HTR-8/SVneo (cell line): ENCODE data around the gene ZNF799.
"Not testable (repeated sequence)": the region's sequence is repeated elsewhere in the genome, so short reads cannot be mapped to it uniquely, and the experiment has no call there.

Experiments
- DNase-seq: peaks from one replicate; pipeline ENCODE4 v3.0.0; 2011; ENCODE audit warnings: low spot score, mixed read lengths; ENCODE audit not compliant: insufficient read length
- FAIRE-seq: peaks from 2 replicates; lab custom pipeline; 2011; peaks lifted over from hg19 to GRCh38; lab: Jason Lieb, UNC

ZNF799 gene

GRCh38 chr19:12400633-12401502, at the start of gene ZNF799:
ZNF799 (minus strand) TSS chr19:12401271; CDS start chr19:12401070, 201 bp downstream.
- FAIRE-seq (peak; percentile 60), DNase-seq (peak; percentile 88)

- FAIRE-seq: no peak
These were observed 49.8 kb upstream of the ZNF799 start for GRCh38 chr19:12450844-12451243.

DNA sequence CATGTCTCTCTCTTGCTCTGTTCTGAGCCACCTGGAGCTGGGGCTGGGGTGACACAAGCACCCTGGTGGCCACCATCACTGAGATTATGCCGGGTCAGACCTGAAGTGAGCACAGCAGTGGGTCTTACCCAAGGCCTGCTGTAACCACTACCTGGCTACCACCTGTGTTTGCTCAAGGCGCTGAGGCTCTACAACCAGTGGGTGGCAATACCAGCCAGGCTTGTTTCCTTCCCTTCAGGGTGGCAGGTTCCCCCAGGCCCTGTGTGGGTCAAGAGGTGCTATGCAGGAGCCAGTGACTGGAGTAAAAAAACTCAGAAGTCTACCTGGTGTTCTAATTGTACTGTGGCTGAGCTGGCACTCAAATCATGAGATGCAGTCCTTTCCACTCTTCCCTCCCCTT, 47.7 kb upstream of the ZNF799 start:
- no peak for DNase-seq
- no peak for FAIRE-seq

More at GRCh38 chr19:12450844-12451243, 49.8 kb upstream of the ZNF799 start:
- no peak for DNase-seq

DNA sequence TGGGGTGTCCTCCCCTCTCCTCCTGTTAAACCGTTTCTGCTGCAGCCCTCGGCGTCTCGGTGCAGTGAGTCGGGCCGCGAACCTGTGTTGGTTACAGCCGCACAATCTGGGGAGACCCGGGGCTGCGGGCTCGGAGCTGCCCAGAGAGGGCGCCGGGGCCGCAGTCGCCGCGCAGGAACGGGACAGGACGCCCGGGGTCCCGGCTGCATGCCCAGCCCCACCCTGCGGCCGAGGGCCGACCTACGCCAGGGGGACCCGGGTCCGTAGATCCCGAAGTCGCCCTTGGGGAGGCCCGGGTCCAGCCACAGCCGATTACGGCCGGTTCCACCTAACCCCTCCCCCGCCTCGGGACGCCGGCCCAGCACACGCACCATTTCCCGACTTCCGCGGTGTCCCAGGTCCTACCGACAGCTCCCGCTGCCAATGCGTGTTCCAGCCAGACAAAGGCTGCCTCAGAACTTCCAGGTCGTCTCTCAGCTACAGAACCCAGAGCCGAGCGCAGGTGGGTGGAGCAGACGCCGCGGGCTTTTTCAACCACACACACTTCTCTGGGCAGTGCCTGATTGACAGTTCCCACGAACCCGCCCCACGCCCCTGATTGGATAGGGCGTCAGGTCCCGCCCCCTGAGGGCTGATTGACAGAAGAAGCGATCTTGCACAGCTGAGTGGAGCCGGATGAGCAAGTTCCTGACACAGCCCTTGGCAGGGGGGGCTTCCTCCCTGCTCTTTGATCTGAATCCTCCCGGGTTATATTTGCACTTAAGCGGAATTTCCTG, 39.7 kb upstream of the ZNF799 start, which contains the start of gene ZNF443:
Gene ZNF443, minus strand, starts transcription at position 481 of the 776 bp plus-strand sequence. Its CDS starts 107 bp downstream, at position 374.
- FAIRE-seq: peak; percentile 81
- DNase-seq: peak; percentile 94

GRCh38 chr19:12439686-12440540, 38.8 kb upstream of the ZNF799 start:
- FAIRE-seq: peak; percentile 33
- not testable (repeated sequence) for DNase-seq

GRCh38 chr19:12430726-12431299, 29.7 kb upstream of the ZNF799 start:
- DNase-seq, FAIRE-seq: not testable (repeated sequence)

DNA sequence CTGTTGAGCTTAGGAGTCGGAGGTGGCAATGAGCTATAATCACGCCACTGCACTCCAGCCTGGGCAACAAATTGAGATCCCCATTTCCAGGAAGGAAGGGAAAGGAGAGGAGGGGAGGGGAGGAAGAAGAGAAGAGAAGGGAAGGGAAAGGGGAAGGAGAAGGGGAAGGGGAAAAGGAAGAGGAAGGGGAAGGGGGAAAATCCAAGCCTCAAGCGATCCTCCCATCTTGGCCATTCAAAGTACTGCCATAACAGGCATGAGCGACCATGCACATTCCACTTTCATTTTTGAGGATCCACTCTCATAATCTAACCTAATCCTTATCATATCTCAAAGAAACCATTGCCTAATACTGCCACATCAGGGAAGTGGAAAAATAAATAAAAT, 24.8 kb upstream of the ZNF799 start:
- FAIRE-seq: no peak
- DNase-seq: no peak

DNA sequence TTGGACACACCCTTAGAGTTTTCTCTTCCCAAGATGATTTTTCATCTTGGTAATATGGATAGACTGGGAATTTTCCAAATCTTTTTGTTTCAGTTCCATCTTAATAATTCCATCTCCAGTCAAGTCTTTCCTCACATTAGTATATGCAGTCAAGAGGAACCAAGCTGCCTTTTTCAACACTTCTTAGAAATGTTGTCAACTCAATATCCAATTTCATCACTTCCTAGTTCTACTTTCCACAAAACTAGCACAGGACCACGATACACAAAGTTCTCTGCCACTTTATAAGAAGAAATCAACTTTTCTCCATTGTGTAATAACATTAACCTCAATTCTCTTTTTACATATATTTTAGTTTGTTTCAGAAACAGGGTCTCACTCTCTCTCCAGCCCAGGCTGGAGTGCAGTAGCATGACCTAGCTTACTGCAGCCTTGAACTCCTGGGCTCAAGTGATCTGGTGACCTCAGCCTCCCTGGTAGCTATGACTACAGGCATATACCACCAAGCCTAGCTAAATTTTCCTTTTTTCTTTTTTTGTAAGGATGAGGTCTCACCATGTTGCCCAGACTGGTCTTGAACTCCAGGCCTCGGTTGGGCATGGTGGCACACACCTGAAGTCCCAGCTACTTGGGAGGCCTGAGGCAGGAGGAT, 24.3 kb upstream of the ZNF799 start:
- no peak for FAIRE-seq
- no peak for DNase-seq

DNA sequence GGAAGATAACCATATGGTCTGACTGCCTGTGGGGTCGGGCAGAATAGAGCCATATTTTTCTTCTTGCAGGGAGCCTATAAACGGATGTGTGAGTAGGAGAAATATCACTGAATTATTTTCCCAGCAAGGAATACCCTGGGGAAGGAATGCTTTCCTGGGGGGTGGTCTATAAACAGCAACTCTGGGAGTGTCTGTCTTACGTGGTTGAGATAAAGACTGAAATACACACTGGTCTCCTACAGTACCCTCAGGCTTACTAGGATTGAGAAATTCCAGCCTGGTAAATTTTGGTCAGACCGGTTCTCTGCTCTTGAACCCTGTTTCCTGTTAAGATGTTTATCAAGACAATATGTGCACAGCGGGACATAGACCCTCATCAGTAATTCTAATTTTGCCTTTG, 16.2 kb upstream of the ZNF799 start:
- FAIRE-seq: not testable (repeated sequence)

DNA sequence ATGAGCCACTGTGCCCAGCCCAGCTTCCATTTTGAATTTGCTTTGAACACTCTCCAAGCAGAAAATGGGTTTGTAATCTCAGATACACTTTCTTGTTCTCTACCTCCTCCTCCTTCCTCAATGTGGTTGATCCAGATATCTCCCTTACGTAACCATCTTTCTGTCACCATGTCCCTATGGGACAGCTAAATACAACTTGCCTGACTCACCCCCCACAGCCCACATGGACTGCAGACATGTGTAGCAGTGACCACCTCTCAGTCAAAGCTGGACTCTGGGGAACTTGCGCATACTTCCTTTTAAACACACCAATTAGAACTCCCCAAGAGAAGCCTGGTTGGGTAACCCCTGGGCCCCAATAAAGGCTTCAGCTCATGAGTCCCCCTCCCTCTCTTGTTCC, 10.8 kb upstream of the ZNF799 start:
- FAIRE-seq: no peak
- DNase-seq: no peak

More for the DNA sequence above, 16.2 kb upstream of the ZNF799 start:
- DNase-seq: not testable (repeated sequence)

DNA sequence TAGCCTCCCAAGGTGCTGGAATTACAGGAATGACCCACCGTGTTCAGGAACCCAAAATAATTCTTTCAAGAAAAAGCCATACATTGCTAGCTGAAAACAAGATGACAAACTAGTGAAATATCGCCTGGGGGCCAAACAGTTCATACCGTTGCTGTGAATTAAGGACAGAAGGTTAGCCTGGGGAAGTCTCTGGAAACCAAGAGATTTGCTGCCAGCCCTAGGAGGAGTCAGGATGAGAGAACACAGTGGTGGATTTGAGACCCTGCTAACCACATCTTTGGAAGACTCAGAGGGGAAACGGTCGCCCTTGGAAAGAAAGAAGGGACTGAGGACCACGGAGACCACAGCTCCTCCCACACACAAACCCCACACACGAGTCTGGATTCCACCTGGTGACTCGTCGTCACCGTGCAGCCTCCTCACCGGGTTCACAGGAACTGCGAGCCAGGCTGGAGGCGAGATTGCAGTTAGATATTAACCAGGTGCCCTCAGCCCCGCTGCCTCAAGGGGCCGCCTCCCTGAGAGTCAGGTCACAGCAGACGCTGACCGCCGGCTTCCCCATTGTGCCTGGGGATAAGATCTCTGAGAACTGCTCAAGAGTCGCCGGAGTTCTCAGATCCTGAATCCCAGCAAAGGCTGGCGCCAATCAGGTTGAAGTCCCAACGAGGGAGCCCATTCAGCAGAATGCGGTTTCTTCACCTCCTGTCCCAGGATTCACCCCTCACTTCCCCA, 1.0 kb downstream of the ZNF799 start:
- not testable (repeated sequence) for DNase-seq
- peak; percentile 49 for FAIRE-seq

DNA sequence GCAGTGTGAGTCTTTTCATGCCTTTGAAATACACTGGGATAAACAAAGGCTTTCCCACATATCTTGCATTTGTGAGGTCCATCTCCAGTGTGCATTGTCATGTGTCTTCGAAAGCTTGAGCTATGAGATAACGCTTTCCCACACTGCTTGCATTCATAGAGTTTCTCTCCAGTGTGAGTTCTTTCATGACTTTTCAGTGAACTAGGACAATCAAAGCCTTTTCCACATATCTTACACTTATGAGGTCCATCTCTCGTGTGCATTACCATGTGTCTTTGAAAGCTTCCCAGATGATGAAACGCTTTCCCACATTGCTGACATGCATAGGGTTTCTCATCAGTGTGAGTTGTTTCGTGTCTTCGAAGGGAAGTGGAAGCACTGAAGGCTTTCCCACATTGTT, 9.9 kb downstream of the ZNF799 start:
- FAIRE-seq, DNase-seq: not testable (repeated sequence)

GRCh38 chr19:12386365-12386764, 14.7 kb downstream of the ZNF799 start:
- FAIRE-seq, DNase-seq: not testable (repeated sequence)

DNA sequence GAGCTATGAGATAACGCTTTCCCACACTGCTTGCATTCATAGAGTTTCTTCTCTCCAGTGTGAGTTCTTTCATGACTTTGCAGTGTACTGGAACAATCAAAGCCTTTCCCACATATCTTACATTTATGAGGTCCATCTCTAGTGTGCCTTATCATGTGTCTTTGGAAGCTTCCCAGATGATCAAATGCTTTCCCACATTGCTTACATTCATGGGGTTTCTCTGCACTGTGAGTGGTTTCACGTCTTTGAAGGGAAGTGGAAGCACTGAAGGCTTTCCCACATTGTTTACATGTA, 20.7 kb downstream of the ZNF799 start:
- DNase-seq: no peak
- FAIRE-seq: no peak

DNA sequence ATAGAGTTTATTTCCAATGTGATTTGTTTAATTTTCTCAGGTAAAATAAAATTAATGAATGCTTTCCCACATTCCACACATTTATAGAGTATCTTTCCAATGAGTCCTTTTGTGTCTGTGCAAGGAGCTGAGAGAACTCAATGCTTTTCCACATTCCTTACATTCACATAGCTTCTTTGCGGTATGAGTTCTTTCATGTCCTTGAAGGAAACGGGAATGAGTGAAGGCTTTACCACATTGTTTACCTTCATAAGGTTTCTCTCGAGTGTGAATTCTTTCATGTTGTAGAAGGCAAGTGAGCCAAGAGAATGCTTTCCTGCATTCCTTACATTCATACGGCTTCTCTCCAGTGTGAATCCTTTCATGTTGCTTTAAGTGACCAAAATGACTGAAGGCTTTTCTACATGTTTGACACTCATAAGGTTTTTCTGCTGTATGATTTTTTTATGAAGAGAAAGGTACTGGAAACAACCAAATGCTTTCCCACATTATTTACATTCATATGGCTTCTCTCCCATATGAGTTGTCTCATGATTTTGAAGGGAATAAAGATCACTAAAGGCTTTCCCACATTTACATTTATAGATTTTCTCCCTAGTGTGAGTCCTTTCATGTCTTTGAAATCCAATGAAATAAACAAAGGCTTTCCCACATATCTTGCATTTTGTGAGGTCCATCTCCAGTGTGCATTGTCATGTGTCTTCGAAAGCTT, 21.2 kb downstream of the ZNF799 start:
- no peak for DNase-seq
- FAIRE-seq: no peak

GRCh38 chr19:12374026-12374425, 27.0 kb downstream of the ZNF799 start:
- no peak for FAIRE-seq
- DNase-seq: no peak

DNA sequence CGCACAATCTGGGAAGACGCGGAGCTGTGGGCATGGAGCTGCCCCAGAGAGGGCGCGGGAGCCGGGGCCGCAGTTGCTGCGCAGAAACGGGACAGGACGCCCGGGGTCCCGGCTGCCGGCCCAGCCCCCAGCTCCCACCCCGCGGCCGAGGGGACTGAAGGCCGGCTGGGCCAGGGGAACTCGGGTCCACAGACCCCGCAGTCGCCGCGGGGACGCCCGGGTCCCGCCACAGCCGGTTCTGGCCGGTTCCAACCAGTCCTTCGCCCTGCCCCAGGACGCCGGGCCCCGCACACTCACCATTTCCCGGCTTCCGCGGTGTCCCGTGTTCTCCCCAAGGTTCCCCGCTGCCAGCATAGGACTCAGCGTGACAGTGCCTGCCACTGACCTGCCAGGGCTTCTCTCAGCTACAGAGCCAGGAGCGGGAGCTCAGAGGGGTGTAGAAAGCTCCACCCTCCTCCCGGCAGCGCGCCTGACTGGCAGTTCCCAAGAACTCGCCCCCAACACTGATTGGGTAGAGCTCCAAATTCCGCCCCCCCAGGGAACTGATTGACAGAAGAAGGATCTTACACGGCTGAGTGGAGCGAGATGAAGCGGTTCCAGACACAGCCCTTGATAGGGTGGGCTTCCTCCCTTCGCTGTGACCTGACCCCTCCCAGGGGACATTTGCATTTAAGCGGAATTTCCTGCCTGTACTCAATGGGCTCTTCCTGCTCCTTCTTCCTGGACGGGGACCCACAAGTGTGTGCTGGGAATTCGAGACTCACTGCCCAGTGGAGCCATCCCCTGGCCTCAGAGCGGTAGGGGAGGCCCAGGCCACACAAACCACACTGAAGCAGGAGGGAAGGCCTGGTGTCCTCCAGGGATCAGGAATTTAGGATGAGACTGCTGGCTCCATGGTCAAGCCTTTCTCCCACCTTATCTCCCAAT, 35.6 kb downstream of the ZNF799 start, which contains the start of gene ZNF442:
Gene ZNF442, minus strand, starts transcription at position 448 of the 927 bp plus-strand sequence. CDS start 2,052 bp downstream, outside the sequence.
- FAIRE-seq (peak; percentile 93), DNase-seq (peak; percentile 98)
